HG03575 (cell line): ENCODE results near the gene GARIN5B.

Experiments
- ATAC-seq: cut with Tn5 transposase; IDR thresholded peaks from one replicate; pipeline ENCODE4 v1.9.1; 2021; ENCODE audit not compliant: unreplicated experiment, insufficient number of reproducible peaks, low FRiP score; ENCODE audit errors: extremely low read depth

Gene GARIN5B

DNA sequence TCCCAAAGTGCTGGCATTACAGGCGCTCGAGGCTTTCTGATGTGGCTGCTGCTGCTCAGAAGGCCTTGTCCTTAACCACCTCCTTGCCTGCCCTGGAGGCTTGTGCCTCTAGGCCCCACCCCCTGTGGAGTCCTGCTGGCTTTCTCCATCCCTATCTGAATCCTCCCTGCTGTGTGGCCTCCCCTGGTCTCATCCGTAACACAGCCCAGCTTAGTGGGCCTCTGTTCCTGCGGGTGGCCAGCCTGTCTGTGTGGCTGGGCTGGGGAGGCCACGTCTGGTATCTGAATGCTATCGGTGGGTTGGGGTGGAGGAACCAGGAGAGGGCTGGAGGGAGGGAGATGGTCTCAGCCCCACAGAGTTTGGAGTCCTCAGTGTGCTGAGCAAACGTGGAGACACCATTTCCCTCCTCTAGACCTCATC, 27.4 kb upstream of the GARIN5B start:
- ATAC-seq = no peak

DNA sequence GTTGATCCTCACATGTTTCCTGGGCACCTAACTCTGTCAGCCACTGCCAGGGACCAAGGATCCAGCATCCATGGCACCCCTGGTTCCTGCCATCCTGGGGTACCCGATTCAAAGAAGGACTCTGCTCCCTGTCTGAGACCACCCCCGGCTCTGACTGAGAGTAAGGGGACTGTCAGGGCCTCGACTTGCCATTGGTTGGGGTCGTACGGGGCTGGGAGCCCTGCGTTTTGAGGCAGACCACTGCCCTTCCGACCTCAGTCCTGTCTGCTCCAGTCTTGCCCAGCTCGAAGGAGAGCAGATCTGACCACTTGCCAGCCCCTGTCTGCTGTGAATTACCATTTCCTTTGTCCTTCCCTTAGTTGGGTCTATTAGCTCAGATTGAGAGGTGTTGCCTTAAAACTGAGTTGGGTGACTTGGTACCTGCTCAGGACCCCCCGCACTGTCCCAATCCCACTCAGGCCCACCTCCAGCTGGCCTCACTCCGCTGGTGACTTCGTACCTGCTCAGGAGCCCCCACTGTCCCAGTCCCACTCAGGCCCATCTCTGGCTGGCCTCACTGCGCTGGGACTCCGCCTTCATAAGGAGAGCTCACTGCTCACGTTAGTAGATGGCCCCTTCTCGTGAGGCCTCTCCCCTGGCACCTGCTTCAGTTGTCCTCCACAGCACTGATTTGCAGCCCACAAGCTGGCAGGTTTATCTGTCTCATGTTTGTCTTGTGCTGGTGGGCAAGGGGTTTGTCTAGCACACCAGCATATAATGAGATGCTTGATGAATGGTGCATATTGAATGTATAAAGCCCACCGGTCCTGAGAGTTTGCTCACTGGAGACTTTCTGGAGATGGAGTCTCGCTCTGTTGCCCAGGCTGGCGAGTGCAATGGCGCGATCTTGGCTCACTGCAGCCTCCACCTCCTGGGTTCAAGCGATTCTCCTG, 26.6 kb upstream of the GARIN5B start:
- ATAC-seq = no peak

DNA sequence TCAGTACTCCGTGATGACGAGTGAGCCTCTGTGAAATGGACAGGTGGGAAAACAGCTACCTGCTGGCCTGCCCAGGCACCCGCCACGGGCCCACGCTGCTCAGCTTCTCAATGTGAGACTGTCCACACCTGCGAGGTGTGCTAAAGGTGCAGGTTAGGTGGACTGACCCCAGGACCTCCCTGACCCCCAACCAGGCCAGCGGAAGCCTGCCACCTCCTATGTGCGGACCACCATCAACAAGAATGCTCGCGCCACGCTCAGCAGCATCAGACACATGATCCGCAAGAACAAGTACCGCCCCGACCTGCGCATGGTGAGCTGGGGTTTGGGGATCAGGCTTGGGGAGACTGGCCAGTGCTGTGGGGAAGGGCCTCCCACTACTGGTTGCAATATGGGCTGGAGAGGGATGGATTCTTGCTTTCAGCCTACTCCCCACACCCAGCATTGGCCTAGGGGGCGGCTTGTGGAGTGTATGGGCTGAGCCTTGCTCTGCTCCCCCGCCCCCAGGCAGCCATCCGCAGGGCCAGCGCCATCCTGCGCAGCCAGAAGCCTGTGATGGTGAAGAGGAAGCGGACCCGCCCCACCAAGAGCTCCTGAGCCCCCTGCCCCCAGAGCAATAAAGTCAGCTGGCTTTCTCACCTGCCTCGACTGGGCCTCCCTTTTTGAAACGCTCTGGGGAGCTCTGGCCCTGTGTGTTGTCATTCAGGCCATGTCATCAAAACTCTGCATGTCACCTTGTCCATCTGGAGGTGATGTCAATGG, 24.9 kb upstream of the GARIN5B start:
- ATAC-seq = no peak

DNA sequence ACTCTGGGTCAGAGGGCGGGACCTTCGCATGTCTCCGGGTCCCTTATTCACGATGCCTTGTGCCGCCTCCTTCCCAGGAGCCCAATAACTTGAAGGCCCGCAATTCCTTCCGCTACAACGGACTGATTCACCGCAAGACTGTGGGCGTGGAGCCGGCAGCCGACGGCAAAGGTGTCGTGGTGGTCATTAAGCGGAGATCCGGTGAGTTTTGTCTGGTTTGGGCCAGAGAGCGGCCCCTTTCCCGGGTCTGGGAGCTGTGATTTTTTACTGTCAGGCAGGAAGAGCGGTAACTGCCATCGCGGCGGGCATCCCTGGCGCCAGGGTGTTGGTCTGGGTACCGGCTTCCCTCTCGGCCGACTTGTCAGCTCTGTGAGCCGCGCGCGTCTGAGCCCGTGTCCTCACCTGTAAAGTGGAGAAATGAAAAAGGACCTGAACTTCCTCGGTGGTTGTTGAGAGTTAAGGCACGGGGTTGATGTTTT, 23.5 kb upstream of the GARIN5B start:
- no peak for ATAC-seq

- peak; percentile 62 for ATAC-seq
Measured at GRCh38 chr19:55385724-55386492, 22.8 kb upstream of the GARIN5B start, which contains the start of gene RPL28. RPL28 (plus strand) TSS chr19:55385932; CDS start chr19:55386358, 426 bp downstream.

DNA sequence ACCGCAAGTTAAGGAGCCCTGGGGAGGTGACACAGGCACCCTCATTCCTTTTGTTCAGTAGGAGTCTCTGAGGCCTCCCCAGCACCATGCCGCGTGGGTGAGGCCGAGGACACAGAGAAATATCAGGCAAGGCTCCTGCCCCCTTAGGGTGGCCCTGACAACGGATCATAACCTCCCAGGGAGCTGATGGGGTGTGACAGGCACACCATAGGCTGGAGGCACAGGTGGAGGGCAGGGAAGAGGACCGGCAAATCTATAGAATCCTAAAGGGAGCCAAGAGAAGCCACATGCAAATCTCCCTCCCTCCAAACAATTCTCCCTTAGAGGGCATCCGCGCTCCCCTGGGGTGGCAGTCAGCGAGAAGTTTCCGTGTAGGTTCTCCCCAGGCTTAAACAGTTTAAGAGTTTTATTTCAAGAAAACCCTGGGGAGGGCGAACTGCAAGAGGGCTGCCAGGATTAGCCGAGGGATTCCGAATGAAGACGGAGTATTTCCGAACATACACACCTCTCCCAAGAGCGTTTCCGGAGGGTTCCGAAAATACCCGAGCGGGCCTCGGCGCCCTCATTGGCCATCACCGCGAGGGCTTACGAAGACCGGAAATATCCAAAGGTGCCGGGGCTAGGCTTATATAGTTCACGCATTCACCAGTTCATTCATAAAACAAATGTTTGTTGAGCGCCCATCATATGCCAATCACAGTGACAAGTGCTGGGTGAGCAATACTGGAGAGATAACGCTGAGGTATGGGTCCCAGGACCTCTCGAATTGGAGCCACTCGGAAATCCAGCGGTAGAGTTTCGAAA, 22.1 kb upstream of the GARIN5B start:
- ATAC-seq = peak; percentile 32

- ATAC-seq = no peak
Measured at GRCh38 chr19:55384131-55384919, 21.3 kb upstream of the GARIN5B start, which contains the start of gene TMEM238. TMEM238 (minus strand) TSS chr19:55384292; CDS start chr19:55384259, 33 bp downstream.

DNA sequence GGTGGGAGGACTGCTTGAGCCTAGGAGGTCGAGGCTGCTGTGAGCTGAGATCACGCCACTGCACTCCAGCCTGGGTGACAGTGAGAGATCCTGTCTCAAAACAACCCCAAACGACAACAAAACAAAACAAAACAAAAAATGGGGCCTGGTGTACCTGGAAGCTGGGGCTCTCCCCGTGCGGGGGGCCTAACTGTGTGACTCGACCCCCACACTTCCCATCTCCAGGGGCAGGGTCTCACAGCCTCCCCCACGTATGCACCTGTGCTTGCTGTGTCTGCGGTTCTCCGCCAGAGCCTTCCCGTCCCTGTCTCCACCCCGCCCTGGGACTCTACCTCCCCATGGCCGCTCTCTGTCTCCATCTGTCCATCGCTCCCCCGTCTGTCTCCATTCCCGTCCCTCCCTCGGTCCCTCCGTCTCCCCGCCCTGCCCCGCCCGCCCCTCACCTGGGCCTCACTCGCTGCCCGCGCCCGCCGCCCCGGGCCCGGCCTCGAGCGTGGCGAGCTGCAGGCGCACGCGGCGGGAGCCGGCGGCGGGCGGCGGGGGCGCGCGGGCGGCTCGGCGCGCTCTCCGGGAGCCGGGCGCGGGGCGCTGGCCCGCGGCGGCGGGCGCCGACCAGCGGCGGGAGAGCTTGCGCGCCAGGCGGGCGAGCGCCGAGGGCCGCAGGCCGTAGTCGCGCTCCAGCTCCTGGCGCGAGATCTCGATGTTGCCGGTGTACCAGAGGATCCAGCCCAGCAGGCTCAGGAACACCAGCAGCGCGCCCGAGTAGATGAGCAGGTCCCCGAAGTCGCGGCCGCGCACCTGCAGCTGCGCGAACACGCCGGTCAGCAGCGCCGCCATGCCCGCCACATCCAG, 20.4 kb upstream of the GARIN5B start:
- ATAC-seq = no peak

- no peak for ATAC-seq
Measured at GRCh38 chr19:55382522-55383054, 19.5 kb upstream of the GARIN5B start.

DNA sequence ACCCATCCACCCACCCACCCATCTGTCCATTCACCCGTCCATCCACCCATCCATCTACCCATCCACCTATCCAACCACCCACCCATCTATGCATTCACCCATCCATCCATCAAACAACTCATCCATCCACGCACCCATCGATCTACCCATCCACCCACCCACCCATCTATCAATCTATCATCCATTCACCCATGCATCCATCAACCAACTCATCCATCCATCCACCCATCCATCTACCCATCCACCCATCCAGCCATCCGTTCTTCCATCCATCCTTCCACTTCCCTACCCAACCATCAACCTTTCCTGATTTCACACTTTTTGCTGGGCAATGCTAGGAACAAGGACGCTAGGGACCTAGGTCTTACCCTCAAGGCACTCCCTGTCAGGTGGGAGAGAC, 19.0 kb upstream of the GARIN5B start:
- no peak for ATAC-seq

DNA sequence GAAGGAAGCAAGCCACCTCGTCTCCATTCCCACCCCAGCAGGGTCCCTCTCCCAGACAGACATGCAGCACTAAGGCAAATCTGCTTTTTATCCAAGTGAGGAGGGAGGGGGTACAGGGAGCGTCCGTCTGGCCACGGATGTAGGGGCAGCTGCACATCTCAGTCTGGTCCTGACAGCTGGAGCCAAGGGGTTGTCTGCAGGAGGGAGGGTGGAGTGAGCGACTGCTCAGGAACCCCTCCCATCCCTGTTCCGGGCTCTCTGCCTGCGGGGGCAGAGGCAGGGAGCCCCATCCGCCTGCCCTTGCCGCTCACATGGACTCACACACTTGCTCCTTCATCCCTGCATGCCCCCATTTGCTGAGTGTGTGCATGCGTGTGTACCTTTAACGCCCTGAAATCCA, 16.1 kb upstream of the GARIN5B start:
- no peak for ATAC-seq

DNA sequence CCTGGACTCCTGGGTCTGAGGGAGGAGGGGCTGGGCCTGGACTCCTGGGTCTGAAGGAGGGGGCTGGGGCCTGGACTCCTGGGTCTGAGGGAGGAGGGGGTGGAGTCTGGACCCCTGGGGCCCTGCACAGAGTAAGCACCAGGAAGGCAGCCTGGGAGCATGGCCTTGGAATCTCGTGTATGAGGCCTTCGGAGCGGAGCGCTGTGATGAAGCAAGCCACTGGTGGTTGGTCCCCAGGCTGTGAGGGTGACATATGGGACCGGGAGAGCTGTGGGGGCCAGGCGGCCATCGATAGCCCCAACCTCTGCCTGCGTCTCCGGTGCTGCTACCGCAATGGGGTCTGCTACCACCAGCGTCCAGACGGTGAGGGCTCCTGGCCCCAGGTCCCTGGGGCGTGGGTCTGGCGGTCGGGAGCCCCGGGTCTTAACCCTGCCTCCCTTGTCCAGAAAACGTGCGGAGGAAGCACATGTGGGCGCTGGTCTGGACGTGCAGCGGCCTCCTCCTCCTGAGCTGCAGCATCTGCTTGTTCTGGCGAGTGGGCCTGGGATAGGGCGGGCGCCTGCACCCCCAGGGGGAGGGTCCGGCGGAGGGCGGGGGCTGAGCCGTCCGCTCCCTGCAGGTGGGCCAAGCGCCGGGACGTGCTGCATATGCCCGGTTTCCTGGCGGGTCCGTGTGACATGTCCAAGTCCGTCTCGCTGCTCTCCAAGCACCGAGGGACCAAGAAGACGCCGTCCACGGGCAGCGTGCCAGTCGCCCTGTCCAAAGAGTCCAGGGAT, 14.5 kb upstream of the GARIN5B start:
- ATAC-seq = no peak

DNA sequence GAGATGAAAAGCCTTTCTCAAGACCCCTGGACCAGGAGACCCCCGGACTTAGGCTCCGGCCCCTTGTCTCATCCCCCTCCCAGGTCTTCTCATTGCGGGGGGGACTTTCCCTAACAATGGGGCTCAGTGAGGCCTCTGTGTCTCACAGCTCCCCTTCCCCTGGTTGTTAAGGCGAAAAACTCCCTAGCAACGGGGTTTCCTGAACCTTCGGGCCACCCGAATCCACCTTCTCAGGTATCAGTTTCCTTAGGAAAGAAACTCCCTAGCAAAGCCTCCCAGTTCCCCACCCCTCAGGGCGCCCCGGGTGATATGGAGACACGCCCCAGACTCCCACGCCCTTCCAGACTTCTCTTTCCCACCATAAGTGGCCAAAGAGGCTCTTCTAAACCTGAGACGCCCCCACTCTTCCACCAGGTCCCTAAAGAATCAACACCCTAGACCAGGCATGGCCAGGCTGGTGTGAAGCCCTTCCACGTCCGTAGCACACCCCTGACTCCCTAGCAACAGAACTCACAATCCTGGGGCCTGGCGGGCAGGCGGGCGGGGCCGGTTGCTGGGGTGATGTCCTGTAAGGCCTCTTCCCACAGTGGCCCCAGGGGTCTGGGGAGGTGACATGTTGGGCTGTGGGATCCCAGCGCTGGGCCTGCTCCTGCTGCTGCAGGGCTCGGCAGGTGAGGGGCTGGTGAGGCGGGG, 13.3 kb upstream of the GARIN5B start, which contains the start of gene TMEM190:
Gene TMEM190, plus strand, starts transcription at position 586 of the 693 bp plus-strand sequence. Its CDS starts 28 bp downstream, at position 614.
- no peak for ATAC-seq

DNA sequence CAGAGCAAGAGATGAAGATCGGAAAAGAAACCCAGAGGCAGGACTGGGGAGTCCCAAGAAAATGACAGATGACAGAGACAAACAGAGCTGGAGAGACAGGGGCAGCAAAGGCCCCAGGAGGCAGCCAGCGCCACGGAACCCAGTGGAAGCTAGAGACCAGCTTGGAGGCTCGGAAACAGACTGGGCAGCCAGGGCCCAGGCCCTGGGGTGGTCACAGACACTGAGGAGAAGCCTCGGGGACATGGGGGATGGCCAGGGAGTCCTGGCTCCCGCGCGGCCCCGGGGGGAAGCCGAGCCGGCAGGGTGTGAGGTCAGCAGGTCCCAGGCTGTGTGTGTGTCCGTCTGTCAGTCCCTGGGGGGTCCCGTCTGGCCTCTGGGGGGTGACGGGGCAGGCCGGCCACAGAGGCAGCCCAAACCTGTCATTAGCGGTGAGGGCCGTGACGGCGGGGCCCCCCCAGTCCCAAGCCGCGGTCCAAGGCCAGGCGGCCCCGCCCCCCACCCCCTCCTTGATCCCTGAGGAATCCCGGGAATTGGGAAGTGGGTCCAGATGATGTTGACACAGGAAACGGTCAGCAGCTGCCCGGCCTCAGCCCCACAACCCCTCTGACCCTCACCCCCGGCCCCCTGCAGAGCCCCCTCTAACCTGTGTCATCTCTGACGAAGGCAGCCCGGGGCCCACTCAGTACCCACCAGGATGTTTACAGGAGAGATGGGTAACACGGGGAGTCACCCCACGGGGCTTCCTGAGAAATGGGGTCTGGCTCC, 11.1 kb upstream of the GARIN5B start:
- ATAC-seq = no peak
